RWPE2 (cell line): ENCODE data around the gene SPATS2.

Experiments used
- ATAC-seq: fragments of 200-7000 bp; cut with Tn5 transposase; 3 replicates; pipeline ENCODE4 v1.9.1; 2021; ENCODE audit warnings: low read depth
- DNase-seq: peaks from one replicate; pipeline ENCODE4 v3.0.0-alpha.2; 2020; ENCODE audit warnings: low spot score
- H3K27ac ChIP-seq: fragments of 450-650 bp; 2 replicates; pipeline ENCODE4 v1.5.1; 2017; ENCODE audit warnings: mild to moderate bottlenecking; ENCODE audit not compliant: poor library complexity, severe bottlenecking
- H3K27me3 ChIP-seq: fragments of 250-450 bp; sonication (Bioruptor Pico); 2 replicates; pipeline ENCODE4 v1.5.1; 2021; ENCODE audit warnings: mild to moderate bottlenecking, moderate library complexity; ENCODE audit not compliant: insufficient read depth, poor library complexity, severe bottlenecking
- H3K36me3 ChIP-seq: fragments of 250-450 bp; sonication (Bioruptor Pico); 2 replicates; pipeline ENCODE4 v1.5.1; 2020; ENCODE audit warnings: low read depth, mild to moderate bottlenecking, moderate library complexity
- H3K4me1 ChIP-seq: fragments of 250-450 bp; sonication (Bioruptor Pico); 2 replicates; pipeline ENCODE4 v1.5.1; 2021; ENCODE audit warnings: mild to moderate bottlenecking, moderate library complexity; ENCODE audit not compliant: insufficient read depth, poor library complexity, severe bottlenecking
- H3K4me3 ChIP-seq: fragments of 250-450 bp; sonication (Bioruptor Pico); 2 replicates; pipeline ENCODE4 v1.5.1; 2021; ENCODE audit warnings: mild to moderate bottlenecking, moderate library complexity; ENCODE audit not compliant: severe bottlenecking
- H3K9me3 ChIP-seq: fragments of 250-450 bp; sonication (Bioruptor Pico); 2 replicates; pipeline ENCODE4 v1.5.1; 2021; ENCODE audit warnings: mild to moderate bottlenecking, moderate library complexity; ENCODE audit not compliant: severe bottlenecking
- CTCF ChIP-seq: fragments of 450-650 bp; IDR thresholded peaks from one replicate; pipeline ENCODE4 v1.5.1; 2017; ENCODE audit warnings: mild to moderate bottlenecking, moderate library complexity; ENCODE audit not compliant: poor library complexity, severe bottlenecking

SPATS2 gene

GRCh38 chr12:49554266-49554665 lies 187.0 kb downstream of the SPATS2 start:
- Histone ChIP-seq H3K9me3 (no peaks in the 10 kb centered on the region), H3K4me1 (no peaks in the 10 kb centered on the region), H3K36me3 (peaks cover 12% of the 10 kb centered on the region), H3K4me3 (no peak overlapping the region), H3K27me3 (no peaks in the 10 kb centered on the region), H3K27ac (no peak overlapping the region)
- no peak for ATAC-seq
- DNase-seq: no peak
- no peak for TF ChIP-seq CTCF

- Histone ChIP-seq H3K4me3 (no peak overlapping the region), H3K9me3 (no peaks in the 10 kb centered on the region), H3K27ac (no peak overlapping the region), H3K27me3 (no peaks in the 10 kb centered on the region), H3K36me3 (peaks cover 27% of the 10 kb centered on the region), H3K4me1 (no peaks in the 10 kb centered on the region)
- no peak for DNase-seq
- no peak for TF ChIP-seq CTCF
- no peak for ATAC-seq
Observed at GRCh38 chr12:49555631-49556390, 188.5 kb downstream of the SPATS2 start.

- H3K9me3 ChIP-seq: no peaks in the 10 kb centered on the region
- ATAC-seq (no peak), DNase-seq (no peak)
- no peak for TF ChIP-seq CTCF
- no peak overlapping the region for H3K4me3 ChIP-seq
- H3K27ac ChIP-seq: no peak overlapping the region
- H3K4me1 ChIP-seq: no peaks in the 10 kb centered on the region
- peaks cover 31% of the 10 kb centered on the region for H3K36me3 ChIP-seq
- H3K27me3 ChIP-seq: no peaks in the 10 kb centered on the region
Observed at GRCh38 chr12:49556391-49557186, 189.3 kb downstream of the SPATS2 start.

GRCh38 chr12:49557187-49557916 lies 190.1 kb downstream of the SPATS2 start:
- Histone ChIP-seq H3K27me3 (no peaks in the 10 kb centered on the region), H3K9me3 (no peaks in the 10 kb centered on the region), H3K36me3 (peaks cover 39% of the 10 kb centered on the region), H3K4me1 (no peaks in the 10 kb centered on the region), H3K27ac (no peak overlapping the region), H3K4me3 (no peak overlapping the region)
- no peak for TF ChIP-seq CTCF
- DNase-seq: no peak
- ATAC-seq: no peak
